ENCODE measurements around the gene KAZN.

The KAZN gene

DNA sequence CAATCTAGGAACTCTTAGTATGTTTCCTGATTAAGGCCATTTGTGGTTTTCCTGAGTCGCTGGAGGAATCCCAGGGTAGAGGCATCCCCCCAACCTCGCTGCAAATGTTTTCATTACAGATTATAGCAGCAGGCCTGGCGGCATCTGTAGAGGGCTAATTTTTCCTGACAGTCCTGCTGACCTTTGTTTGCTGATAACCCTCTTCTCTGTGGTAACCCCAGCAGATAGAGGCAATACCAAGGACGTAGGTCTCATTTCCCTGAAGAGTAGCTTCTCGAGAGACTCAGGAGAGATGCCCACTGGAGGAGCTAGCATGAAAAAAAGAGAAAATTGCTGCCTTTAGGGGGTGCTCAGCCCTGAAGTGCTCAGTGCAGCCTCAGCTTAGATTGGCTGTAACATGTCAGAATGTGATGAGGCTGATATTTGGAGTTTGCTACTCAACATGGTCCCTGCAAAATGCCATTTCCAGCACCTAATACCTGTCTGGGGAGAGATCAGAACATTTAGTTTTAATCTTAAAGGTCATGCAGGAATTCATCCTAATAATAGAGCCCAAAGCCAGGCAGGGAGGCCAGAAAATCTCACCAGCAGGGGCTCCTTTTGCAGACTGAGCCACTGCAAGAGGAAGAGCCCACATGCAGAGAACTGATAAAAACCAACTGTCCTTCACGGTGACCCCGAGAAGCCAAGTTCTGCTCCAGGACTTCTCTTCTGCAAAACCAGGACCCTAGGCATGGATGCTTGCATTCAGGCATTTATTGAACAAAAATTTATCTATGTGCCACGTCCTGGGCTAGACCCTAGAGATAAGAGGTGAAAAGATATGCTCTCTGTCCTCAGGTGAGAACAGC is 184.5 kb downstream of the KAZN start:
- Histone ChIP-seq H3K27ac (ENCODE audit: low read length) (no peak overlapping the region), H3K4me1 (ENCODE audit: low read length) (peaks cover 13% of the 10 kb centered on the region), H3K4me2 (ENCODE audit: low read depth, low read length) (no peak overlapping the region), H3K9ac (ENCODE audit: low read length) (no peak overlapping the region), H3K9me3 (replicated peaks; ENCODE audit: insufficient read depth, low read length) (no peaks in the 10 kb centered on the region), H2AFZ (ENCODE audit: low read length) (no peak overlapping the region), H3K79me2 (ENCODE audit: low read length) (no peaks in the 10 kb centered on the region), H3K36me3 (replicated peaks; ENCODE audit: insufficient read depth, low read length) (no peaks in the 10 kb centered on the region), H3K9me2 (replicated peaks; ENCODE audit: insufficient read depth, low read length) (no peaks in the 10 kb centered on the region), H3K4me3 (ENCODE audit: low read length) (no peak overlapping the region), H3K27me3 (replicated peaks; ENCODE audit: insufficient read depth, low read length) (no peaks in the 10 kb centered on the region), H3F3A (ENCODE audit: insufficient read depth, low read length) (peaks cover 9% of the 10 kb centered on the region; the same call in 1 of the 2 replicates), H4K20me1 (ENCODE audit: insufficient read depth, low read length) (no peaks in the 10 kb centered on the region)
- TF ChIP-seq EZH2 (optimal IDR thresholded peaks at IDR 0.05; ENCODE audit: low read depth, low read length) = no peak
- TF ChIP-seq, protein P1, sequence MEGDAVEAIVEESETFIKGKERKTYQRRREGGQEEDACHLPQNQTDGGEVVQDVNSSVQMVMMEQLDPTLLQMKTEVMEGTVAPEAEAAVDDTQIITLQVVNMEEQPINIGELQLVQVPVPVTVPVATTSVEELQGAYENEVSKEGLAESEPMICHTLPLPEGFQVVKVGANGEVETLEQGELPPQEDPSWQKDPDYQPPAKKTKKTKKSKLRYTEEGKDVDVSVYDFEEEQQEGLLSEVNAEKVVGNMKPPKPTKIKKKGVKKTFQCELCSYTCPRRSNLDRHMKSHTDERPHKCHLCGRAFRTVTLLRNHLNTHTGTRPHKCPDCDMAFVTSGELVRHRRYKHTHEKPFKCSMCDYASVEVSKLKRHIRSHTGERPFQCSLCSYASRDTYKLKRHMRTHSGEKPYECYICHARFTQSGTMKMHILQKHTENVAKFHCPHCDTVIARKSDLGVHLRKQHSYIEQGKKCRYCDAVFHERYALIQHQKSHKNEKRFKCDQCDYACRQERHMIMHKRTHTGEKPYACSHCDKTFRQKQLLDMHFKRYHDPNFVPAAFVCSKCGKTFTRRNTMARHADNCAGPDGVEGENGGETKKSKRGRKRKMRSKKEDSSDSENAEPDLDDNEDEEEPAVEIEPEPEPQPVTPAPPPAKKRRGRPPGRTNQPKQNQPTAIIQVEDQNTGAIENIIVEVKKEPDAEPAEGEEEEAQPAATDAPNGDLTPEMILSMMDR (IDR thresholded peaks at IDR 0.05; ENCODE audit: low read length) = peak; percentile 13; the same call in 1 of the 2 replicates
- no peak for DNase-seq

DNA sequence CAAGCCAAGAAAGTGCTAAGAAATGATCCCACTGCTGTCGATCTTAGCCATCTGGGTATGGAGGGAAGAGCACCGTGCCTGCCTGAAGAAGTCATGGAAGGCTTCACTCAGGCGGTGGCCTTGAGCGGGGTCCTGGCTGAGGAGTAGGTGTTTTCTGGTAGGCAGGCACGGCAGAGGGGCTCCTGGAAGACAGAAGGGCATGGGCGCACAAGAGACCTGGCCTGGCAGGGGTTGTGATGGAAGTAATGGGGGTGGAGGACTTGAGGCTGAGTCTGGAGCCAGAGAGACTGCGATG is 185.1 kb downstream of the KAZN start:
- no peak for DNase-seq
- Histone ChIP-seq H2AFZ (ENCODE audit: low read length) (no peak overlapping the region), H3K4me2 (ENCODE audit: low read depth, low read length) (no peak overlapping the region), H3K27ac (ENCODE audit: low read length) (no peak overlapping the region), H3K27me3 (replicated peaks; ENCODE audit: insufficient read depth, low read length) (no peaks in the 10 kb centered on the region), H4K20me1 (ENCODE audit: insufficient read depth, low read length) (no peaks in the 10 kb centered on the region), H3K79me2 (ENCODE audit: low read length) (no peaks in the 10 kb centered on the region), H3K4me3 (ENCODE audit: low read length) (no peak overlapping the region), H3K4me1 (ENCODE audit: low read length) (peaks cover 9% of the 10 kb centered on the region), H3K9me2 (replicated peaks; ENCODE audit: insufficient read depth, low read length) (no peaks in the 10 kb centered on the region), H3K9ac (ENCODE audit: low read length) (no peak overlapping the region), H3K36me3 (replicated peaks; ENCODE audit: insufficient read depth, low read length) (no peaks in the 10 kb centered on the region), H3K9me3 (replicated peaks; ENCODE audit: insufficient read depth, low read length) (no peaks in the 10 kb centered on the region), H3F3A (ENCODE audit: insufficient read depth, low read length) (peaks cover 6% of the 10 kb centered on the region; the same call in 1 of the 2 replicates)
- TF ChIP-seq, protein P1 (IDR thresholded peaks at IDR 0.05; ENCODE audit: low read length) = no peak
- TF ChIP-seq EZH2phosphoT487 (IDR thresholded peaks at IDR 0.05; ENCODE audit: low read length) = no peak
- TF ChIP-seq EZH2 (optimal IDR thresholded peaks at IDR 0.05; ENCODE audit: low read depth, low read length) = no peak

DNA sequence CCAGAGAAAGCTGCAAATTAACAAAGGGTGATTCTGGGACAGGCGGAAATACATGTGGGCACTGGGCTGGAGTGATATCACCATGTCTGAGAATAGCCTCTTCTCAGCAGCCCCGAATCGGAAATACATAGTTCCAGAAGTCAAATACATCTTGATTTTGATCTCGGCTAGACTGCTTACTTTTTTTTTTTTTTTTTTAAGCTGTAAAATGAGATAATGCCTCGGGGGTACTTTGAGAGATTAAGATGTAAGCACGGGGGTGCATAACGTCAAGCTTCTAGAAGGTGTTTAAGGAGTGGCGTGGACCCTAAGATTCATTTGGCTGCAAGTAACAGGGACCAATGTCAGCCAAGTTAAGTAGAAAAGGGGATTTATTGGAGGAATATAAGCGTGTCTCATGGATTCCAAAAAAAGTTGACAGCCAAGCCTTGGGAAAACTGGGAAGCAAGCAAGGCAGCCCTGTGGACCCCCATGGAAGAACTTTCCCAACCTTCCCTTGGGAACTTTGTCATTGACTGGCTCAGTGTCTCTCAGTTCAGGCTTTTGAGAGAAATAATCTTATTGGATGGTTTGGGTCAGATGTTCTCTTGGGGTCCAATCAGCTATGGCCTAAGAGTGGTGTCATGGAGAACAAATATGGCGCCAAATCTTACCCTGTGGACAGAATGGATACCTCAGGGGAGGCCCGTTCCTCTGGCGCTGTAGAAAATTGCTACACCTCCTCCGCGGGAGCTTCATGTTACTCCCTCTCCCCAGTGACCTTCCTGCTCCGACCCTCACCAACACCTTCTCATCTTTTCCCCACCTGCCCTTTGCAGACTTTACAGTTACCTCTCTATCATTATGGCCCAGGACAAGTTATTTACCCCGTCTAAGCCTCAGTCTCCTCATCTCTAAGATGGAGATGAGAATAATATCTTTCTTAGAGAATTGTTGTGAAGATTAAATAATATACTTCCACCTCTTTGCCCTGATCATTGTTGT is 186.6 kb downstream of the KAZN start:
- H3K27me3 ChIP-seq (replicated peaks; ENCODE audit: insufficient read depth, low read length) = no peaks in the 10 kb centered on the region
- TF ChIP-seq EZH2phosphoT487 (IDR thresholded peaks at IDR 0.05; ENCODE audit: low read length) (no peak), EZH2 (optimal IDR thresholded peaks at IDR 0.05; ENCODE audit: low read depth, low read length) (no peak)
- TF ChIP-seq, protein P1 (IDR thresholded peaks at IDR 0.05; ENCODE audit: low read length) = no peak

More for the DNA sequence above, 186.6 kb downstream of the KAZN start:
- Histone ChIP-seq H4K20me1 (ENCODE audit: insufficient read depth, low read length) (no peaks in the 10 kb centered on the region), H3K9ac (ENCODE audit: low read length) (no peak overlapping the region), H3F3A (ENCODE audit: insufficient read depth, low read length) (no peaks in the 10 kb centered on the region), H3K27ac (ENCODE audit: low read length) (no peak overlapping the region), H3K79me2 (ENCODE audit: low read length) (no peaks in the 10 kb centered on the region), H3K9me2 (replicated peaks; ENCODE audit: insufficient read depth, low read length) (no peaks in the 10 kb centered on the region), H3K4me3 (ENCODE audit: low read length) (no peak overlapping the region), H3K4me1 (ENCODE audit: low read length) (no peaks in the 10 kb centered on the region), H3K36me3 (replicated peaks; ENCODE audit: insufficient read depth, low read length) (no peaks in the 10 kb centered on the region), H2AFZ (ENCODE audit: low read length) (no peak overlapping the region), H3K9me3 (replicated peaks; ENCODE audit: insufficient read depth, low read length) (no peaks in the 10 kb centered on the region), H3K4me2 (ENCODE audit: low read depth, low read length) (0 out of 2 replicates have a peak overlapping the region, but pooled peaks have one; percentile 30)
- DNase-seq = peak; percentile 11

All from MM.1S (cell line).